HEK293T (cell line): ENCODE measurements around the gene PRKAG2.

ENCODE experiments used
- BHLHE40 ChIP-seq: fragments of 450-650 bp; IDR thresholded peaks from 2 replicates; pipeline ENCODE4 v1.6.1; 2016; ENCODE audit warnings: mild to moderate bottlenecking, moderate library complexity, borderline replicate concordance
- CTBP1 ChIP-seq: fragments of 450-650 bp; IDR thresholded peaks from 2 replicates; pipeline ENCODE4 v1.6.1; 2016; ENCODE audit warnings: borderline replicate concordance
- FOXA1 ChIP-seq: fragments of 450-650 bp; IDR thresholded peaks from 2 replicates; pipeline ENCODE4 v1.6.1; 2016; ENCODE audit warnings: mild to moderate bottlenecking
- FOXK2 ChIP-seq: fragments of 450-650 bp; IDR thresholded peaks from 2 replicates; pipeline ENCODE4 v1.6.1; 2016; ENCODE audit warnings: mild to moderate bottlenecking
- FOXM1 ChIP-seq: fragments of 450-650 bp; IDR thresholded peaks from 2 replicates; pipeline ENCODE4 v1.6.1; 2017; ENCODE audit warnings: mild to moderate bottlenecking, borderline replicate concordance
- NFRKB ChIP-seq: fragments of 450-650 bp; IDR thresholded peaks from 2 replicates; pipeline ENCODE4 v1.6.1; 2016; ENCODE audit warnings: mild to moderate bottlenecking, moderate library complexity
- SP1 ChIP-seq: fragments of 450-650 bp; IDR thresholded peaks from 2 replicates; pipeline ENCODE4 v1.6.1; 2017
- ZNF384 ChIP-seq: fragments of 450-650 bp; IDR thresholded peaks from 2 replicates; pipeline ENCODE4 v1.6.1; 2016

DNA sequence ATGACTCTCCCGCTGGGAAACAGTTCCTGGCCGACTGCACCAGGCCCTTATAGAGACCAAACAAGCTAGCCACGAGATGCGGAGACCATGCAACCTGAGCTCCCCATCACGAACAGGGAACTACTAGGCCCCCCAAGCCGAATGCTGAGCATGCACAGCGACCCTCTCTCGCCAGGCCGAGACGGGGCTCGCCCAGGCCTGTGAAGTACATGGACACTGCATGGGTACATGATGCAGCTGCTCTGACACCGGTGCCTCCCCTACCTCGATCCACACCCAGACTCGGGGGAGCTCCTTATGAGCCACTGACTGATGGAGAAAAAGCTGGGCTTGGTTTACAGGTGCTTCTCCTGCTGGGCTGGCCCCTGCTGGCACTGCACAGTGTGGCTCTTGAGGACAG, 285.0 kb downstream of the PRKAG2 start:
- TF ChIP-seq FOXK2 (no peak), SP1 (no peak), NFRKB (no peak), FOXM1 (no peak), FOXA1 (no peak), CTBP1 (no peak), ZNF384 (no peak), BHLHE40 (no peak)
